Measurements from ENCODE around the gene SBF2.

SBF2 gene

DNA sequence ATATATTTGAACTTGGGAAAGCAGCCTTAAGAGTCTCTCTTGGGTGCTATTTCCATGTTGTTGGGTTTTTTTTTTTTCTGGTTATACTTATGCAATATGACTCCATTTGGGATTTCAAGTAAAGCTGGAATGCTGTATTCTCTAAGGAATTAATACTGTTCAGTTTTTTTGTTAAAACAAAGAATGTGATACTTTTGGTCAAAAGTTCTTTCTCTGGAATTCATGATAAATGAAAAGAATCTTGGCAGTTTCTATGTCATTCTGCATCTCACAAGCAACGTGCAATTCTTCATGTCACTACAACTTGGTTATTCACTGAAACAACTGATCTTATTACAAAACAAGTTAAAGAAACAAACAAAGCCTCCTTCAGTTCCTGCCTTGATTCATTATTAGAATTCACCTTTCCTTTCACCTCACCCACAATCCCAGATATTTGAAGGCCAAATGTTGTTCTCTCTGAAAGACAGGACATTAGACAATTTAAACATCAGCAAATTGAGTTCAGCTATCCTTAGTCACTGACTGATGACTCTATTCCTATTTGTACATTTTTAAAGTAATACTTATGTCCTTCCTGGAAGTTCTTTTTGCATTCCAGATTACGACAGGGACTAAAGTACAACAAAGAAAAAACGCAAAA is 176.2 kb downstream of the SBF2 start:
- H3K9me3 ChIP-seq (replicated peaks; ENCODE audit: low read length), result no peaks in the 10 kb centered on the region
- peaks cover 39% of the 10 kb centered on the region for H3K4me1 ChIP-seq (ENCODE audit: control insufficient read depth, insufficient read depth, low read length)
- peak overlapping the region; percentile 10 for H3K9ac ChIP-seq (ENCODE audit: low read depth, low read length)

DNA sequence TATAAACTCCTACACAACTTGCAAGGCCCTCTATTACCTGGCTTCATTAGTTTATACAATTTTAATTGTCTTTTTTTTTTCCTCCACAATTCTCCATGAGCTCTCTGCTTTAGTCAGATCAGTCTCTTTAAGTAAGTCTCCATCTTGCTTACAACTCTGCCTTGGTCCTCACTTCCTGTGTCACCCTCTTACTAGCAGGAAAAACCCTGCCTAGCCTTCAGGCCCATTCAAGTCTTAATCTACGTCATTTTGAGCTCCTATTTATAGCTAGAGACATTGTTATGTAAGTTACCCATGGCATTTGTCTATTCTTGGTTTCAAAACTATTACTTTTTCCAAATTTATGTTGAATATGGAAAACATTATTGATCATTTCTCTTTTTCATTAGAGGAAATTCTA is 177.4 kb downstream of the SBF2 start:
- Histone ChIP-seq H3K4me3 (ENCODE audit: low read length) (no peak overlapping the region), H3K4me1 (ENCODE audit: control insufficient read depth, insufficient read depth, low read length) (peaks cover 30% of the 10 kb centered on the region), H3K4me2 (ENCODE audit: low read length) (no peak overlapping the region), H3K36me3 (ENCODE audit: insufficient read depth, low read length) (no peaks in the 10 kb centered on the region), H3K9me3 (replicated peaks; ENCODE audit: low read length) (no peaks in the 10 kb centered on the region), H3K9ac (ENCODE audit: low read depth, low read length) (no peak overlapping the region), H3K27me3 (ENCODE audit: control insufficient read depth, insufficient read depth, low read length) (no peaks in the 10 kb centered on the region)

More for the DNA sequence above, 176.2 kb downstream of the SBF2 start:
- Histone ChIP-seq H3K4me2 (ENCODE audit: low read length) (peak overlapping the region; percentile 38), H3K4me3 (ENCODE audit: low read length) (no peak overlapping the region), H3K36me3 (ENCODE audit: insufficient read depth, low read length) (no peaks in the 10 kb centered on the region), H3K27me3 (ENCODE audit: control insufficient read depth, insufficient read depth, low read length) (no peaks in the 10 kb centered on the region)

DNA sequence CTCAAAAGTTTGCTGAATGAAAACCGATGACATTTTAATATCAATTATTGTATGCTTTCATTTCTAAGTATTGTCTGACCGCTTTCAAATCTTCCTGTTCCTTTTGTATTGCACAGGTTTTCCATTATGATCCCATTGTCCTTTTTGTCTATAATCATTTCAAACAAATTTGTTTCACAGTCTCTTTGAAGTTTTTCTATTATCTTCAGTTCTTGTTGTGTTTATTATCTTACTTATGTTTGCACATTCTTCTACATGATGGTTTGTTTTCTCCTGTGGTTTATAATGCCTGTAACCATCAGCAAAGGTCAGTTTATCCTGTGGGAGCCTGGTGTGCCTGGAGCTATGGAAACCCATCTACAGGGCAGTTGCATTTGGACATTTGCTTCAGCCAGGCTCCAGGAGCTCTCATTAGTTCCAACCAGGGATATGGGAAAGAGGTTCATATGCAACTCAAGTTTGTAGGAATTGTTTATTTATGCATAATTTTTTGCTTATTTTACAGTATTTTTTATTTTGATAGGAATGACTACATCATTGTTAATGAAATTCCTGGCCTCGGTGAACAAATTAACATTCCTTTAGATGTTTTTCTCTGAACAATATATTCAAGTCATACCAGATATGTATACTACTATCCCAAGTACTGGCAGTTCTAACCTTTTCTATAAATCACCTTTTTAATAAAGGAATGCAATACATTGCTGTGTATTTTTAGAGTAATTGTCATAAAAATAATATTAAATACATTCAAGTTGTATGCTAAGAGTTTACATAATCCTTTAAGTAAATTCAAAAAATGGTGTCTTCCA is 179.2 kb downstream of the SBF2 start:
- Histone ChIP-seq H3K9me3 (replicated peaks; ENCODE audit: low read length) (no peaks in the 10 kb centered on the region), H3K4me1 (ENCODE audit: control insufficient read depth, insufficient read depth, low read length) (peaks cover 35% of the 10 kb centered on the region), H3K36me3 (ENCODE audit: insufficient read depth, low read length) (no peaks in the 10 kb centered on the region), H3K4me3 (ENCODE audit: low read length) (no peak overlapping the region), H3K27me3 (ENCODE audit: control insufficient read depth, insufficient read depth, low read length) (no peaks in the 10 kb centered on the region), H3K4me2 (ENCODE audit: low read length) (no peak overlapping the region), H3K9ac (ENCODE audit: low read depth, low read length) (no peak overlapping the region)

DNA sequence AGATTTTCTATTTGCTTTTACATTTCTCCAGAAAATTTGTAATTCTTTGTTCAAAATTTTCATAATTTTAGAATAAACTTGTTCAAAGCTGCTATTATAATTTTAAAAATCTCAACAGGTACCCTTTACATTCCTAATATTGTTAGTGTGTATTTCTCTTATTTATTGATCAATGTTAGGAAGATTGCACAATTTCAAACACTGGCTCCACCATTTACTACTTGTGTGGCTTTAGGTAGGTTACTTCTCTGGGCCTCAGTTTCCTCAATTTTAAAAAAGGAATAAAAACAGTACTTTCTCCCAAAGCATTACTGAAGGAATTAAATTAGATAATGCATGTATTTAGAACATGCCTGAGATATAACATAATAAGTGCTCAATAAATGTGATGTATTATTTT is 180.2 kb downstream of the SBF2 start:
- Histone ChIP-seq H3K36me3 (ENCODE audit: insufficient read depth, low read length) (no peaks in the 10 kb centered on the region), H3K9me3 (replicated peaks; ENCODE audit: low read length) (no peaks in the 10 kb centered on the region), H3K4me3 (ENCODE audit: low read length) (no peak overlapping the region), H3K27me3 (ENCODE audit: control insufficient read depth, insufficient read depth, low read length) (no peaks in the 10 kb centered on the region), H3K4me1 (ENCODE audit: control insufficient read depth, insufficient read depth, low read length) (peaks cover 39% of the 10 kb centered on the region), H3K9ac (ENCODE audit: low read depth, low read length) (no peak overlapping the region), H3K4me2 (ENCODE audit: low read length) (no peak overlapping the region)

GRCh38 chr11:10109806-10110205 is 184.2 kb downstream of the SBF2 start:
- H3K27me3 ChIP-seq (ENCODE audit: control insufficient read depth, insufficient read depth, low read length), result no peaks in the 10 kb centered on the region
- H3K9ac ChIP-seq (ENCODE audit: low read depth, low read length), result peak overlapping the region; percentile 59
- H3K9me3 ChIP-seq (replicated peaks; ENCODE audit: low read length), result no peaks in the 10 kb centered on the region
- H3K4me1 ChIP-seq (ENCODE audit: control insufficient read depth, insufficient read depth, low read length), result peaks cover 19% of the 10 kb centered on the region
- H3K4me2 ChIP-seq (ENCODE audit: low read length), result peak overlapping the region; percentile 60
- H3K36me3 ChIP-seq (ENCODE audit: insufficient read depth, low read length), result no peaks in the 10 kb centered on the region
- peak overlapping the region; percentile 21 for H3K4me3 ChIP-seq (ENCODE audit: low read length)

- Histone ChIP-seq H3K4me3 (ENCODE audit: low read length) (peak overlapping the region; percentile 21), H3K4me2 (ENCODE audit: low read length) (peak overlapping the region; percentile 60), H3K9me3 (replicated peaks; ENCODE audit: low read length) (no peaks in the 10 kb centered on the region), H3K27me3 (ENCODE audit: control insufficient read depth, insufficient read depth, low read length) (no peaks in the 10 kb centered on the region), H3K4me1 (ENCODE audit: control insufficient read depth, insufficient read depth, low read length) (peaks cover 16% of the 10 kb centered on the region), H3K9ac (ENCODE audit: low read depth, low read length) (peak overlapping the region; percentile 59), H3K36me3 (ENCODE audit: insufficient read depth, low read length) (no peaks in the 10 kb centered on the region)
Observed at GRCh38 chr11:10108915-10109680, 184.9 kb downstream of the SBF2 start.

- no peak overlapping the region for H3K4me3 ChIP-seq (ENCODE audit: low read length)
- H3K4me2 ChIP-seq (ENCODE audit: low read length), result no peak overlapping the region
- H3K36me3 ChIP-seq (ENCODE audit: insufficient read depth, low read length), result no peaks in the 10 kb centered on the region
- H3K9ac ChIP-seq (ENCODE audit: low read depth, low read length), result no peak overlapping the region
- H3K27me3 ChIP-seq (ENCODE audit: control insufficient read depth, insufficient read depth, low read length), result no peaks in the 10 kb centered on the region
- H3K9me3 ChIP-seq (replicated peaks; ENCODE audit: low read length), result no peaks in the 10 kb centered on the region
- H3K4me1 ChIP-seq (ENCODE audit: control insufficient read depth, insufficient read depth, low read length), result peaks cover 16% of the 10 kb centered on the region
Observed at GRCh38 chr11:10107497-10107896, 186.5 kb downstream of the SBF2 start.

- no peak overlapping the region for H3K9ac ChIP-seq (ENCODE audit: low read depth, low read length)
- H3K4me2 ChIP-seq (ENCODE audit: low read length), result no peak overlapping the region
- no peaks in the 10 kb centered on the region for H3K27me3 ChIP-seq (ENCODE audit: control insufficient read depth, insufficient read depth, low read length)
- no peak overlapping the region for H3K4me3 ChIP-seq (ENCODE audit: low read length)
- H3K4me1 ChIP-seq (ENCODE audit: control insufficient read depth, insufficient read depth, low read length), result peaks cover 7% of the 10 kb centered on the region
- no peaks in the 10 kb centered on the region for H3K9me3 ChIP-seq (replicated peaks; ENCODE audit: low read length)
- no peaks in the 10 kb centered on the region for H3K36me3 ChIP-seq (ENCODE audit: insufficient read depth, low read length)
Observed at GRCh38 chr11:10097615-10098014, 196.4 kb downstream of the SBF2 start.

DNA sequence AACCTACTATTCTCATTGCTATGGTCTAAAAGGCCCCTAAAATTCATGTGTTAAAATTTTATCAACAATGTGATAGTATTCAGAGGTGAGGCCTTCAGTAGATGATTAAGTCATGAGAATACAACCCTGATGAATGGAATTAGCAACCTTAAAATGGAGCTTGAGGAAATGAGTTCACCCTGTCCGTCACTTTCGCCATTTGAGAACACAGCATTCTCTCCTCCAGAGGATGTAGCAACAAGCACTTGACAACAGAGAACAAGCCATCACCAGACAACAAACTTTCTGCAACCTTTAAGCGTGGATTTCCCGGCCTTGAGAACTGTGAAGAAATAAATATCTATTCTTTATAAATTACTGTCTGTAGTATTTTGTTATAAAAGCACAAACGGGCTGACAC is 197.0 kb downstream of the SBF2 start:
- H3K4me3 ChIP-seq (ENCODE audit: low read length), result no peak overlapping the region
- H3K4me1 ChIP-seq (ENCODE audit: control insufficient read depth, insufficient read depth, low read length), result peaks cover 7% of the 10 kb centered on the region
- H3K27me3 ChIP-seq (ENCODE audit: control insufficient read depth, insufficient read depth, low read length), result no peaks in the 10 kb centered on the region
- no peak overlapping the region for H3K4me2 ChIP-seq (ENCODE audit: low read length)
- H3K9me3 ChIP-seq (replicated peaks; ENCODE audit: low read length), result no peaks in the 10 kb centered on the region
- H3K36me3 ChIP-seq (ENCODE audit: insufficient read depth, low read length), result no peaks in the 10 kb centered on the region
- no peak overlapping the region for H3K9ac ChIP-seq (ENCODE audit: low read depth, low read length)

DNA sequence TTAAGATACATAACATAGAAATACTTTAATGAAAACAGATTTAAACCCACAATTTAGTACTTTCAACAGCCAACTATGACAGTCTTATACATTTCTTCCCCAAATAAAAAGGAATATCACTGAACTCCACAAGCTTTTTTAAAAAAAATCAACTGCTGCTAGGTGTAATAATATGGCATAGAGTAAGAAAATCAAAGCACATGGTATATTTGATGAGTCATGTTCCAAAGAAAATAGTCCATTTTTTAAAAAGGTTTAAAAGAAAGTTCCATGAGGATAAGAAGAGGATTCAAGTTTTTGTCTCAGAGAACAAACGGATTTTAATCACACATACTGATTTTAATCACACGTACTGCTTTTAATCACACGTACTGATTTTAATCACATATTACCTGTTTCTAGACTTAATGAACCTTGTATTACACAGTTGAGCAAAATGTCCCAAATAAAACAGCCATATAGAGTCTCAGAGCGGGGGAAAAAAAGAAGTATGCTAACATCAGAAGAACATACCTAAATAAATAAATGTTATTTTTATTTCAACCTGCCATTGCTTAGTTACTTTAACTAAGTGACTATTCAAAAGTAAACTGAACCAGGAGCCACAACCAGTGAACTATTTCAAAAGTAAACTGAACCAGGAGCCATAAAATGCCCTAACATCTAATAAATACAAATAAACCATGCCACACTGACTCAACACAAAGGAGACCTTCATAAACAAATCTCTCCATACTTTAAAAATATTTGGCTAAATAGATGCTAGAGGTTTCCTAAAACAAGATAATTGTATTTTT is 198.4 kb downstream of the SBF2 start:
- Histone ChIP-seq H3K36me3 (ENCODE audit: insufficient read depth, low read length) (no peaks in the 10 kb centered on the region), H3K4me2 (ENCODE audit: low read length) (no peak overlapping the region), H3K9ac (ENCODE audit: low read depth, low read length) (no peak overlapping the region), H3K4me1 (ENCODE audit: control insufficient read depth, insufficient read depth, low read length) (peaks cover 7% of the 10 kb centered on the region), H3K9me3 (replicated peaks; ENCODE audit: low read length) (no peaks in the 10 kb centered on the region), H3K4me3 (ENCODE audit: low read length) (no peak overlapping the region), H3K27me3 (ENCODE audit: control insufficient read depth, insufficient read depth, low read length) (no peaks in the 10 kb centered on the region)

GRCh38 chr11:10092426-10092825 is 201.6 kb downstream of the SBF2 start:
- no peak overlapping the region for H3K9ac ChIP-seq (ENCODE audit: low read depth, low read length)
- H3K36me3 ChIP-seq (ENCODE audit: insufficient read depth, low read length), result no peaks in the 10 kb centered on the region

More at GRCh38 chr11:10092426-10092825, 201.6 kb downstream of the SBF2 start:
- peaks cover 10% of the 10 kb centered on the region for H3K4me1 ChIP-seq (ENCODE audit: control insufficient read depth, insufficient read depth, low read length)
- H3K4me3 ChIP-seq (ENCODE audit: low read length), result no peak overlapping the region
- H3K27me3 ChIP-seq (ENCODE audit: control insufficient read depth, insufficient read depth, low read length), result no peaks in the 10 kb centered on the region
- no peak overlapping the region for H3K4me2 ChIP-seq (ENCODE audit: low read length)
- no peaks in the 10 kb centered on the region for H3K9me3 ChIP-seq (replicated peaks; ENCODE audit: low read length)
